Stimulated activated CD8-positive, alpha-beta memory T cell treated with anti-CD3 and anti-CD28 coated beads, Interleukin-4, amount 100 ng/mL, for 48 hours (primary cell): Measurements from ENCODE around the gene TAF11L12.
"Not testable (repeated sequence)": the region's sequence is repeated elsewhere in the genome, so short reads cannot be mapped to it uniquely, and the experiment has no call there.

Experiments
- DNase-seq: peaks from one replicate; pipeline ENCODE4 v3.0.0-alpha.2; 2020

Gene TAF11L12

DNA sequence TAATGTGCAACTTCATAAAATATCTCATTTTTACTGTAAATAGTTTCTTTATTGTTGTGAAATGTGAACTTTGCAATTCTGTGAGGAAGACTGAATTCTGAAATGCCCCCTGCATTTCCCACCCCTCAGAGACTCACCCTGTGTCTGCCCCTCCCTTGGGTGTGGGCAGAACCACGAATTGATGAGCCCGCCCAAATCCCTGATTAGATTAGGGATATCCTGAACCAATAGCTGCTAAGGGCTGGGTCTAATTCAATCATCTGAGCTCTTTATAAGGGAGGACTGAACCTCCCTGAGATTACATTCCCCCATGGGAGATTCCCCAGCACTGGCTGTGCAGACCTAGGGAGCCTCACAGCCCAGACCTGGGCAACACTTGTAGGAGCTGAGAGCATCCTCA is at the start of gene TAF11L12:
TAF11L12 (plus strand) TSS at position 301 of the 400 bp plus-strand sequence.
- DNase-seq, result not testable (repeated sequence)

DNA sequence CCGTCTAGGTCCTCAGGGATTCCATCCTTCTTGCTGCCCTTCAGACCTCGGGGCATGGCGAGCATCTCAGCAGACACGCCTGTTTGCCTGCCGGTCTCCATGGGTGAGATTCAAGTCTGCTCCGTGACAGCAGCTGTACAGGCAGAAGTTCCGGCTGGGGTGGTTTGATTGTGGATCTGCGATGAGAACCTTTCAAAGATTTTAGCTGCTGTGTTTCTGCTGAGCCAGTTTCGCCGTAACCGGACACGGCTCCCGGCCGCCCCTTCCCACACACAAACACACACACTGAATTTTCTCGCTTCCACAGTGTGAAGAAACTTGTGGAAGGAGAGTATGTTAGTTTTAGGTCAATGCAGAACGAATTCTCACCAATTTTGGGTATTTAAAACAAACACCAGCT is 24.5 kb upstream of the TAF11L12 start, which contains the start of gene TAF11L7:
TAF11L7 (minus strand) TSS at position 101 of the 400 bp plus-strand sequence.
- not testable (repeated sequence) for DNase-seq

DNA sequence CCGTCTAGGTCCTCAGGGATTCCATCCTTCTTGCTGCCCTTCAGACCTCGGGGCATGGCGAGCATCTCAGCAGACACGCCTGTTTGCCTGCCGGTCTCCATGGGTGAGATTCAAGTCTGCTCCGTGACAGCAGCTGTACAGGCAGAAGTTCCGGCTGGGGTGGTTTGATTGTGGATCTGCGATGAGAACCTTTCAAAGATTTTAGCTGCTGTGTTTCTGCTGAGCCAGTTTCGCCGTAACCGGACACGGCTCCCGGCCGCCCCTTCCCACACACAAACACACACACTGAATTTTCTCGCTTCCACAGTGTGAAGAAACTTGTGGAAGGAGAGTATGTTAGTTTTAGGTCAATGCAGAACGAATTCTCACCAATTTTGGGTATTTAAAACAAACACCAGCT is 19.3 kb upstream of the TAF11L12 start, which contains the start of gene TAF11L8:
TAF11L8 (minus strand) TSS at position 101 of the 400 bp plus-strand sequence.
- DNase-seq, result not testable (repeated sequence)

DNA sequence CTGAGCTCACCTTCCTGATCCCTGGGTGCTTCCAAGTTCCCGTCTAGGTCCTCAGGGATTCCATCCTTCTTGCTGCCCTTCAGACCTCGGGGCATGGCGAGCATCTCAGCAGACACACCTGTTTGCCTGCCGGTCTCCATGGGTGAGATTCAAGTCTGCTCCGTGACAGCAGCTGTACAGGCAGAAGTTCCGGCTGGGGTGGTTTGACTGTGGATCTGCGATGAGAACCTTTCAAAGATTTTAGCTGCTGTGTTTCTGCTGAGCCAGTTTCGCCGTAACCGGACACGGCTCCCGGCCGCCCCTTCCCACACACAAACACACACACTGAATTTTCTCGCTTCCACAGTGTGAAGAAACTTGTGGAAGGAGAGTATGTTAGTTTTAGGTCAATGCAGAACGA is 15.9 kb upstream of the TAF11L12 start, which contains the start of gene TAF11L9:
TAF11L9 (minus strand) TSS at position 140 of the 400 bp plus-strand sequence.
- not testable (repeated sequence) for DNase-seq

DNA sequence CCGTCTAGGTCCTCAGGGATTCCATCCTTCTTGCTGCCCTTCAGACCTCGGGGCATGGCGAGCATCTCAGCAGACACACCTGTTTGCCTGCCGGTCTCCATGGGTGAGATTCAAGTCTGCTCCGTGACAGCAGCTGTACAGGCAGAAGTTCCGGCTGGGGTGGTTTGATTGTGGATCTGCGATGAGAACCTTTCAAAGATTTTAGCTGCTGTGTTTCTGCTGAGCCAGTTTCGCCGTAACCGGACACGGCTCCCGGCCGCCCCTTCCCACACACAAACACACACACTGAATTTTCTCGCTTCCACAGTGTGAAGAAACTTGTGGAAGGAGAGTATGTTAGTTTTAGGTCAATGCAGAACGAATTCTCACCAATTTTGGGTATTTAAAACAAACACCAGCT is 12.5 kb upstream of the TAF11L12 start, which contains the start of gene TAF11L10:
TAF11L10 (minus strand) TSS at position 101 of the 400 bp plus-strand sequence.
- not testable (repeated sequence) for DNase-seq

DNA sequence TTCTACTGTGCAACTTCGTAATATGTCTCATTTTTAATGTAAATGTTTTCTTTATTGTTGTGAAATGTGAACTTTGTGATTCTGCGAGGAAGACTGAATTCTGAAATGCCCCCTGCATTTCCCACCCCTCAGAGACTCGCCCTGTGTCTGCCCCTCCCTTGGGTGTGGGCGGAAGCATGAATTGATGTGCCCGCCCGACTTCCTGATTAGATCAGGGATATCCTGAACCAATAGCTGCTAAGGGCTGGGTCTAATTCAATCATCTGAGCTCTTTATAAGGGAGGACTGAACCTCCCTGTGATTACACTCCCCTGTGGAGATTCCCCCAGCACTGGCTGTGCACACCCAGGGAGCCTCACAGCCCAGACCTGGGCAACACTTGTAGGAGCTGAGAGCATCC is 6.3 kb upstream of the TAF11L12 start, which contains the start of gene TAF11L11:
TAF11L11 (plus strand) TSS at position 304 of the 400 bp plus-strand sequence.
- not testable (repeated sequence) for DNase-seq

DNA sequence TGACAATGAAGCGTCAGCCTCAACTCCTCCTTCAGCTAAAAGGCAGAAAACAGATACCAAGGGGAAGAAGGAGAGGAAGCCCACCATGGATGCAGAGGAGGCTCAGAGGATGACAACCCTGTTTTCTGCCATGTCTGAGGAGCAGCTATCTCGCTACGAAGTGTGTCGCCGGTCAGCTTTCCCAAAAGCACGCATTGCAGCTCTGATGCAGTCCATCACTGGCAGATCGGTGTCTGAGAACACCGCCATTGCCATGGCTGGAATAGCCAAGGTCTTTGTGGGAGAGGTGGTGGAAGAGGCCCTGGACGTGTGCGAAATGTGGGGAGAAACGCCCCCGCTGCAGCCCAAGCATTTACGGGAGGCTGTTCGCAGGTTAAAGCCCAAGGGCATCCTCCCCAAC is 5.2 kb upstream of the TAF11L12 start:
- no peak for DNase-seq

DNA sequence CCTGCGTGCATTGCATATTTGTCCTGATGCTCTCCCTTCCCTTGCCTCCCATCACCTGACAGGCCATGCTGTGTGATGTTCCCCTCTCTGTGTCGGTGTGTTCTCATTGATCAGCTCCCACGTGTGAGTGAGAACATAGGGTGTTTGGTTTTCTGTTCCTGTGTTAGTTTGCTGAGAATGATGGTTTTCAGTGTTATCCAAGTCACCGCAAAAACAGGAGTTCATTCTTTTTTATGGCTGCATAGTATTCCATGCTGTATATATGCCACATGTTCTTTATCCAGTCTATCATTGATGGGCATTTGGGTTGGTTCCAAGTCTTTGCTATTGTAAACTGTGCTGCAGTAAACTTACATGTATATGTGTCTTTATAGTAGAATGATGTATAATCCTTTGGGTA is 2.7 kb upstream of the TAF11L12 start:
- not testable (repeated sequence) for DNase-seq

DNA sequence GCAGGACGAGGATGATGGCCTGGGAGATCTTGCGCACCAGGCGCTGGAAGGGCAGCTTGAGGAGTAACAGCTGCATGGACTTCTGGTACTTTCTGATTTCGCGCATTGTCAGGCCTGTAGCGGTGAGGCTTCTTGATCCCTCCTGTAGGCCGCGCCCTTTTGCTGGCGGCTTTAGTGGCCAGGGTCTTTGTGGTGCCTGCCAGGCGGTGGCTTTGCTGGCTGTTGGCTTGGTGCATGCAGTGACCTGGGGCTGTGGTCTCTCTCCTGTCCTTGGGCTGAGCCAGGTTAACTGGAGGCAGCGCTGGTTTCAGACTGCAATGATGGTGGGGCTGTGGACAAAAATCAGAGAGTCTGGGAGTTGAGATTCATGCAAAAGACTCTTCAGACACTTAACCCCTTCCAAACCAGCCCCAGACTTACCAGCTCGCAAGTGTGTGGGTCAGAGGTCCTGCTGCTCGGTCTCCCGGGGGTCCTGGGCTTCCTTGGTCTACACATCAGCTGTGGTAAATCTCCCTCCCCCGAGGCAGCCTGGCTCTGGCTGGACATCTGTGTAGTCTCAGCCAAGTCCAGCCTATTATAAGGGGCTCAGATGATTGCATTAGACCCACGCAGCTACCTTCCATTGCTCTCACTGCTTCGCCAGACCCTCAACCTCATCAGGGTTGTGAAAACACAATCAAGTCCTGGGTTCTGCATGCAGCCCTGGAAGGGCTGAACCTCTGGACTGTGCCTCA is 4.8 kb downstream of the TAF11L12 start:
- DNase-seq, result no peak

DNA sequence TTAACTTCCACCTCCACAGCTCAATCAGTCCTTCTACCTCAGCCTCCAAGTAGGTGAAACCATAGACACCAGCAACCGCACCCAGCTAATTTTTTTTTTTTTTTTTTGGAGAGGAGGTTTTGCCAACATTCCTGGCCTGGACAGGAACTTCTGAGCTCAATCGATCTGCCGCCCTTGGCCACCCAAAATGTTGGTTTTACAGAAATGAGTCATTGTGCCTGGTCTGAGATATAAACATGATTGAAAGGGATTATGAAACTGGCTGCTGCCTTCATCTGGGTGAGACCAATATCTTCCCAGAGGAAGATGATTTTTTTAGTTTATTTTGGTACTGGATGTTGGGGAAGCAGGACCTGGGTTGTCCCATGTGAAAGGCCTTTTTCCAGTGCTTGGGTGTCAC is 9.2 kb downstream of the TAF11L12 start:
- no peak for DNase-seq

DNA sequence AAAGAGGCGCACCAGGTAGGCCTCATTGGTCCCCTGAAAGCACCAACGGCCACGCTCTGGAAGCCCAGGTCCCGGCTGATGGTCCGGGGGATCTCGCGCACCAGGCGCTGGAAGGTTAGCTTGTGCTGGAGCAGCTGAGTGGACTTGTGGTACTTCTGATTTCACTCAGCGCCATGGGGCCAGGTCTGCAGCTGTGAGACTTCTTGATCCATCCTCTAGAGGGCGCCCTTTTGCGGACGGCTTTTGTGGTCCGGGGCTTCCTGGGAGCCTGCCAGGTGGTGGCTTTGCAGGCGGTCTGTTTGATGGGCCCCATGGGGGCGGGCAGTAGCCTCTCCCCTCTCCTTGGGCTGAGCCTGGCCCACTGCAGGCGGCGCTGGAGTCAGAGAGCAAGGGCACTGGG is 10.4 kb downstream of the TAF11L12 start:
- no peak for DNase-seq

DNA sequence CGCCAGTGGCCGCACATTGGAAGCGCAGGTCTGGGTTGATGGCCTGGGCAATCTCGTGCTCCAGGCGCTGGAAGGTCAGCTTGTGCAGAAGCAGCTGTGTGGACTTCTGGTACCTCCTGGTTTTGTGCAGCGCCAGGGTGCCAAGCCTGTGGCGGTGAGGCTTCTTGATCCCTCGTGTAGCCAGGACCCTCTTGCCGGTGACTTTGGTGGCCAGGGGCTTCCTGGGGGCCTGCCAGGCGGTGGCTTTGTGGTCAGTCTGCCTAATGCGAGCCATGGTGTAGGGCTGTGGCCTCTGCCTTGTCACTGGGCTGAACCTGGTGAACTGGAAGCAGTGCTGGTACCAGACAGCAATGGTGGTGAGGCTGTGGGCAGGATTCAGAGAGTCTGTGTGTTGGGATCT is 15.5 kb downstream of the TAF11L12 start:
- no peak for DNase-seq

DNA sequence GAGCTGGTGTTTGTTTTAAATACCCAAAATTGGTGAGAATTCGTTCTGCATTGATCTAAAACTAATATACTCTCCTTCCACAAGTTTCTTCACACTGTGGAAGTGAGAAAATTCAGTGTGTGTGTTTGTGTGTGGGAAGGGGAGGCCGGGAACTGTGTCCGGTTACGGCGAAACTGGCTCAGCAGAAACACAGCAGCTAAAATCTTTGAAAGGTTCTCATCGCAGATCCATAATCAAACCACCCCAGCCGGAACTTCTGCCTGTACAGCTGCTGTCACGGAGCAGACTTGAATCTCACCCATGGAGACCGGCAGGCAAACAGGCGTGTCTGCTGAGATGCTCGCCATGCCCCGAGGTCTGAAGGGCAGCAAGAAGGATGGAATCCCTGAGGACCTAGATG is 21.6 kb downstream of the TAF11L12 start, which contains the start of gene TAF11L13:
TAF11L13 (plus strand) TSS at position 301 of the 400 bp plus-strand sequence.
- DNase-seq, result not testable (repeated sequence)

DNA sequence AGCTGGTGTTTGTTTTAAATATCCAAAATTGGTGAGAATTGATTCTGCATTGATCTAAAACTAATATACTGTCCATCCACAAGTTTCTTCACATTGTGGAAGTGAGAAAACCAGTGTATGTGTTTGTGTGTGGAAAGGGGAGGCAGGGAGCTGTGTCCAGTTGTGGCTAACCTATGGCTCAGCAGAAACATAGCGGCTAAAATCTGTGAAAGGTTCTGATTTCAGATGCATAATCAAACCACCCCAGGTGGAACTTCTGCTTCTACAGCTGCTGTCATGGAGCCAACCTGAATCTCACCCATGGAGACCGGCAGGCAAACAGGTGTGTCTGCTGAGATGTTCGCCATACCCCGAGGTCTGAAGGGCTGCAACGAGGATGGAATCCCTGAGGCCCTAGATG is 24.0 kb downstream of the TAF11L12 start, which contains the start of gene TAF11L14:
TAF11L14 (plus strand) TSS at position 301 of the 400 bp plus-strand sequence.
- DNase-seq, result no peak

DNA sequence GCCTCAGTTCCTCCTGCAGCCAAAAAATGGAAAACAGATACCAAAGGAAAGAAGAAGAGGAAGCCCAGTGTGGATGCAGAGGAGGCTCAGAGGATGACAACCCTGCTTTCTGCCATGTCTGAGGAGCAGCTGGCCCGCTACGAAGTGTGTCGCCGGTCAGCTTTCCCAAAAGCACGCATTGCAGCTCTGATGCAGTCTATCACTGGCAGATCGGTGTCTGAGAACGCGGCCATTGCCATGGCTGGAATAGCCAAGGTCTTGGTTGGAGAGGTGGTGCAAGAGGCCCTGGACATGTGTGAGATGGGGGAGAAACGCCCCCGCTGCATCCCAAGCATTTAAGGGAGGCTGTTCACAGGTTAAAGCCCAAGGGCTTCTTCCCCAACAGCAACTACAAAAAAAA is 39.0 kb downstream of the TAF11L12 start:
- not testable (repeated sequence) for DNase-seq

DNA sequence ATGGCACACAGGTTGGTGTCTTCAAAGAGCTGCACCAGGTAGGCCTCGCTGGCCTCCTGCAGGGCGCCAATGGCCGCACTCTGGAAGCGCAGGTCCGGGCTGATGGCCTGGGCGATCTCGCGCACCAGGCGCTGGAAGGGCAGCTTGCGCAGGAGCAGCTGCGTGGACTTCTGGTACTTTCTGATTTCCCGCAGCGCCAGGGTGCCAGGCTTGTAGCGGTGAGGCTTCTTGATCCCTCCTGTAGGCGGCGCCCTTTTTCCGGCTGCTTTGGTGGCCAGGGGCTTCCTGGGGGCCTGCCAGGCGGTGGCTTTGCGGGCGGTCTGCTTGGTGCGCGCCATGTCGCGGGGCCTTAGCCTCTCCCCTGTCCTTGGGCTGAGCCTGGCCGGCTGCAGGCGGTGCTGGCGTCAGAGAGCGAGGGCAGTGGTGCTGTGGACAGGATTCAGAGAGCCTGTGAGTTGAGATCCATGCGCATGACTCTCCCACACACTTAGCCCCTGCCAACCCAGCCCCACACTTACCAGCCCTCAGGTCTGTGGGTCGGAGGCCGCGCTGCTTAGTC is 45.1 kb downstream of the TAF11L12 start:
- DNase-seq, result not testable (repeated sequence)

DNA sequence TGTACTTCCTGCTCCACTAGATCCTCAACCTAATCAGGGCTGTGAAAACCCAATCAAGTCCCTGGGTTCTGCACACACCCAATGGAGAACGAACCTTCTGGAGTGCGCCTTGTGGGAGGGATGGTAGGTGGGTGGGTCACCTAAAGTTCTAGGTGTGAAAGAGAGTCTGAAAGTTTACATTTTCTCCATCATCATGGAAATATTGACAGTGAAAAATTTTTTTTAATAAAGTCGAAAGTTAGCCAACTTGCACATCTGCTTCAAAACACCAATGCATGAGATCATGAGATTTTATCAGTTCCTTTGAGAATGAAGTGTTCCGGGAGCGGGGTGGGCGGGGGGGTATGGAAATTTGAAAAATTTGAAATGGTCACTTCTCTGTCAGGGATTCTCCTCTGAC is 45.7 kb downstream of the TAF11L12 start:
- no peak for DNase-seq
